Caco-2 (cell line): ENCODE data around the gene PADI6. TPM values are rescaled to one million over a fixed set of nuclear protein-coding genes. Genes with fewer than 3 reads are reported as not detected.

ENCODE experiments used
- BruUV-seq: library from RNA; stranded (reverse); fragments of 400-500 nt; replicated peaks from 2 replicates; lab custom pipeline; 2021; lab: Mats Ljungman, UMichigan
- CTCF ChIA-PET: fragments of 300-600 bp; sonication (Branson Sonifier 250); formaldehyde crosslinking; loops from one replicate; lab custom pipeline; 2022; ENCODE audit warnings: antibody characterized with exemption; lab: Charles Lee
- POLR2A ChIA-PET: fragments of 300-600 bp; sonication (Branson Sonifier 250); formaldehyde crosslinking; loops from one replicate; lab custom pipeline; 2022; ENCODE audit warnings: antibody characterized with exemption; lab: Charles Lee
- DNase-seq, 2 experiments: peaks; one replicate each; pipeline versions ENCODE4 v3.0.0 to v3.0.0-alpha.2; 2020 to 2022
- H3K27me3 ChIP-seq: replicated peaks from 2 replicates; pipeline ENCODE4 v1.6.0; 2011; ENCODE audit warnings: low read length; ENCODE audit not compliant: control insufficient read depth, insufficient read depth
- H3K36me3 ChIP-seq: 2 replicates; pipeline ENCODE4 v1.5.1; 2011; ENCODE audit warnings: low read length; ENCODE audit not compliant: control insufficient read depth, insufficient read depth
- H3K4me1 ChIP-seq: fragments of 250-450 bp; sonication (Bioruptor Pico); 2 replicates; pipeline ENCODE4 v1.5.1; 2020; ENCODE audit warnings: mild to moderate bottlenecking
- H3K4me3 ChIP-seq: 2 replicates; pipeline ENCODE4 v1.5.1; 2011; ENCODE audit warnings: low read depth, mild to moderate bottlenecking, control low read depth, low read length
- H3K9me3 ChIP-seq: fragments of 250-450 bp; sonication (Bioruptor Pico); 2 replicates; pipeline ENCODE4 v1.5.1; 2020; ENCODE audit warnings: mild to moderate bottlenecking, moderate library complexity
- H3K27ac Mint-ChIP-seq: one replicate; pipeline ENCODE4 v1.8.0; 2022; ENCODE audit warnings: mixed read lengths; ENCODE audit not compliant: unreplicated experiment
- H3K27me3 Mint-ChIP-seq: one replicate; pipeline ENCODE4 v1.8.0; 2022; ENCODE audit warnings: mixed read lengths; ENCODE audit not compliant: insufficient read depth, unreplicated experiment
- H3K36me3 Mint-ChIP-seq: one replicate; pipeline ENCODE4 v1.8.0; 2022; ENCODE audit warnings: mild to moderate bottlenecking, mixed read lengths; ENCODE audit not compliant: insufficient read depth, unreplicated experiment
- H3K4me1 Mint-ChIP-seq: one replicate; pipeline ENCODE4 v1.8.0; 2022; ENCODE audit warnings: low read depth, mixed read lengths; ENCODE audit not compliant: unreplicated experiment
- H3K4me3 Mint-ChIP-seq: one replicate; pipeline ENCODE4 v1.8.0; 2022; ENCODE audit warnings: mild to moderate bottlenecking, moderate library complexity, mixed read lengths; ENCODE audit not compliant: unreplicated experiment
- H3K9me3 Mint-ChIP-seq: one replicate; pipeline ENCODE4 v1.8.0; 2022; ENCODE audit warnings: mixed read lengths; ENCODE audit not compliant: unreplicated experiment
- CTCF ChIP-seq, 2 experiments: fragments of 200-600 bp in 1 of 2; IDR thresholded peaks; 1 replicate in 1 of 2; 2 replicates in 1 of 2; pipeline versions ENCODE4 v1.5.1 to v1.8.0; 2011 to 2022; ENCODE audit warnings: antibody characterized with exemption in 1 of 2, control low read depth in 1 of 2, inconsistent platforms in 1 of 2, low read depth in 1 of 2, low read length in 1 of 2, mild to moderate bottlenecking in 1 of 2, moderate library complexity in 1 of 2; ENCODE audit not compliant: insufficient read depth in 1 of 2, severe bottlenecking in 1 of 2, unreplicated experiment in 1 of 2
- intact Hi-C: fragments of 100-400 bp; cut with micrococcal nuclease; formaldehyde crosslinking; loops from one replicate; pipeline ENCODE4 v1.10.0; 2022; ENCODE audit not compliant: unreplicated experiment
- total RNA-seq: library from RNA; stranded (reverse); gene quantifications from 2 replicates; pipeline ENCODE4 v1.2.3, GENCODE V29; 2022

The PADI6 gene
- total RNA-seq, 1 experiment from 2014 or later = not detected

- no peak overlapping the region for H3K4me3 Mint-ChIP-seq
- no peaks in the 10 kb centered on the region for H3K9me3 ChIP-seq
- BruUV-seq = no TSS peak
- no peaks in the 10 kb centered on the region for H3K4me1 Mint-ChIP-seq
- intact Hi-C loops = no loop called here
- H3K4me1 ChIP-seq = no peaks in the 10 kb centered on the region
- no peak for TF ChIP-seq CTCF (IDR thresholded peaks at IDR 0.05; ENCODE audit: insufficient read depth in 1 of 2, low read depth in 1 of 2, low read length in 1 of 2, severe bottlenecking in 1 of 2, unreplicated experiment in 1 of 2)
- no peaks in the 10 kb centered on the region for H3K36me3 Mint-ChIP-seq
- no peaks in the 10 kb centered on the region for H3K9me3 Mint-ChIP-seq
- ChIA-PET POLR2A (no interaction called here), CTCF (interaction anchor here (0.5 kb wide), 1 partner anchor 409 kb away, joined by 3 read pairs; no protein-coding TSS in a partner anchor)
- DNase-seq = no peak
- H3K27ac Mint-ChIP-seq = no peak overlapping the region
- H3K4me3 ChIP-seq = no peak overlapping the region
- H3K27me3 Mint-ChIP-seq = peaks cover 11% of the 10 kb centered on the region
- no peaks in the 10 kb centered on the region for H3K27me3 ChIP-seq
- H3K36me3 ChIP-seq = no peaks in the 10 kb centered on the region
Observed at GRCh38 chr1:17355898-17356297, 16.1 kb upstream of the PADI6 start.

- Mint-ChIP-seq H3K9me3 (no peaks in the 10 kb centered on the region), H3K27ac (no peak overlapping the region), H3K36me3 (no peaks in the 10 kb centered on the region), H3K27me3 (peaks cover 9% of the 10 kb centered on the region), H3K4me1 (no peaks in the 10 kb centered on the region), H3K4me3 (no peak overlapping the region)
- DNase-seq = no peak
- Histone ChIP-seq H3K36me3 (no peaks in the 10 kb centered on the region), H3K4me3 (no peak overlapping the region), H3K27me3 (no peaks in the 10 kb centered on the region), H3K4me1 (no peaks in the 10 kb centered on the region), H3K9me3 (no peaks in the 10 kb centered on the region)
- BruUV-seq = no TSS peak
- POLR2A ChIA-PET = no interaction called here
- CTCF ChIA-PET = interaction anchor here (0.5 kb wide), 1 partner anchor 410 kb away, joined by 3 read pairs; no protein-coding TSS in a partner anchor
- TF ChIP-seq CTCF (IDR thresholded peaks at IDR 0.05; ENCODE audit: insufficient read depth in 1 of 2, low read depth in 1 of 2, low read length in 1 of 2, severe bottlenecking in 1 of 2, unreplicated experiment in 1 of 2) = no peak
- intact Hi-C loops = no loop called here
Observed at GRCh38 chr1:17356387-17357026, 15.5 kb upstream of the PADI6 start.

- Mint-ChIP-seq H3K4me3 (no peak overlapping the region), H3K27me3 (peaks cover 2% of the 10 kb centered on the region), H3K9me3 (no peaks in the 10 kb centered on the region), H3K4me1 (no peaks in the 10 kb centered on the region), H3K36me3 (no peaks in the 10 kb centered on the region), H3K27ac (no peak overlapping the region)
- Histone ChIP-seq H3K27me3 (no peaks in the 10 kb centered on the region), H3K36me3 (no peaks in the 10 kb centered on the region), H3K4me3 (no peak overlapping the region), H3K4me1 (no peaks in the 10 kb centered on the region), H3K9me3 (no peaks in the 10 kb centered on the region)
- no peak for DNase-seq
- no TSS peak for BruUV-seq
- ChIA-PET POLR2A (no interaction called here), CTCF (no interaction called here)
- TF ChIP-seq CTCF (IDR thresholded peaks at IDR 0.05; ENCODE audit: insufficient read depth in 1 of 2, low read depth in 1 of 2, low read length in 1 of 2, severe bottlenecking in 1 of 2, unreplicated experiment in 1 of 2) = no peak
- intact Hi-C loops = no loop called here
Observed at GRCh38 chr1:17358557-17358956, 13.4 kb upstream of the PADI6 start.
